Adrenal gland (tissue), 5 donors: ENCODE data around the gene UQCC3.

ENCODE experiments used
- CTCF ChIP-seq, 6 experiments: fragments of 450-650 bp in 4 of 6; fragments of 200-600 bp in 2 of 6; sonication (generic) in 1 of 6; IDR thresholded peaks; 1 replicate in 5 of 6; 2 replicates in 1 of 6; pipeline versions ENCODE4 v1.5.1 to v1.8.0; 2016 to 2021; ENCODE audit warnings: antibody characterized with exemption in 6 of 6, mild to moderate bottlenecking in 2 of 6, moderate library complexity in 1 of 6
- POLR2A ChIP-seq, 2 donors: fragments of 450-650 bp; IDR thresholded peaks; one replicate each; pipeline ENCODE4 v1.6.1; 2017; ENCODE audit warnings: antibody characterized with exemption in 2 of 2, mild to moderate bottlenecking in 2 of 2, moderate library complexity in 1 of 2
- donor health status: DM: no; HTN: no; CAD: no.

- no peak for TF ChIP-seq CTCF (IDR thresholded peaks at IDR 0.05)
- peak in 1 of 2 donors; percentile 51 for TF ChIP-seq POLR2A (IDR thresholded peaks at IDR 0.05)
Observed at GRCh38 chr11:62669420-62670161, 1.9 kb upstream of the UQCC3 start.
